ENCODE measurements around the gene NCL. TPM values are rescaled to one million over a fixed set of nuclear protein-coding genes. Genes with fewer than 3 reads are reported as not detected.

NCL gene
- total RNA-seq, 1 donor from 2014 or later, result 354 TPM

- Histone ChIP-seq H3K4me2 (no peak overlapping the region), H4K20me1 (ENCODE audit: low read depth) (peaks cover 87% of the 10 kb centered on the region), H3K27me3 (no peaks in the 10 kb centered on the region), H3K9ac (no peak overlapping the region), H3F3A (ENCODE audit: low read depth) (peaks cover 97% of the 10 kb centered on the region), H3K4me3 (no peak overlapping the region), H3K36me3 (peaks cover 60% of the 10 kb centered on the region), H3K27ac (no peak overlapping the region), H3K4me1 (peaks cover 9% of the 10 kb centered on the region), H3K79me2 (ENCODE audit: low read depth) (peaks cover 59% of the 10 kb centered on the region), H2AFZ (replicated peaks) (no peak overlapping the region), H3K9me3 (ENCODE audit: low read depth) (no peaks in the 10 kb centered on the region)
- Mint-ChIP-seq H3K27ac (no peak overlapping the region), H3K36me3 (peaks cover 61% of the 10 kb centered on the region), H3K9me3 (no peaks in the 10 kb centered on the region), H3K4me1 (peaks cover 32% of the 10 kb centered on the region), H3K27me3 (ENCODE audit: insufficient read depth, low read depth) (peaks cover 7% of the 10 kb centered on the region), H3K4me3 (no peak overlapping the region)
- no peak for TF ChIP-seq CTCF (IDR thresholded peaks at IDR 0.05)
- TF ChIP-seq EZH2phosphoT487 (IDR thresholded peaks at IDR 0.05), result no peak
- DNase-seq (ENCODE audit: low spot score), result no peak
Measured at GRCh38 chr2:231457101-231457500, 7.2 kb downstream of the NCL start.

- peaks cover 9% of the 10 kb centered on the region for H3K27me3 Mint-ChIP-seq (ENCODE audit: insufficient read depth, low read depth)
- H3K4me2 ChIP-seq, result no peak overlapping the region
- H3K4me3 Mint-ChIP-seq, result no peak overlapping the region
- H2AFZ ChIP-seq (replicated peaks), result no peak overlapping the region
- no peak overlapping the region for H3K4me3 ChIP-seq
- H3K9ac ChIP-seq, result no peak overlapping the region
- no peaks in the 10 kb centered on the region for H3K9me3 Mint-ChIP-seq
- DNase-seq (ENCODE audit: low spot score), result no peak
- peaks cover 81% of the 10 kb centered on the region for H4K20me1 ChIP-seq (ENCODE audit: low read depth)
- H3K4me1 ChIP-seq, result peaks cover 8% of the 10 kb centered on the region
- no peak overlapping the region for H3K27ac Mint-ChIP-seq
- no peaks in the 10 kb centered on the region for H3K27me3 ChIP-seq
- H3K27ac ChIP-seq, result no peak overlapping the region
- H3K9me3 ChIP-seq (ENCODE audit: low read depth), result no peaks in the 10 kb centered on the region
- peaks cover 98% of the 10 kb centered on the region for H3F3A ChIP-seq (ENCODE audit: low read depth)
- peaks cover 54% of the 10 kb centered on the region for H3K36me3 ChIP-seq
- peaks cover 32% of the 10 kb centered on the region for H3K4me1 Mint-ChIP-seq
- peaks cover 53% of the 10 kb centered on the region for H3K79me2 ChIP-seq (ENCODE audit: low read depth)
- peaks cover 61% of the 10 kb centered on the region for H3K36me3 Mint-ChIP-seq
- TF ChIP-seq EZH2phosphoT487 (IDR thresholded peaks at IDR 0.05), result no peak
- TF ChIP-seq CTCF (IDR thresholded peaks at IDR 0.05), result no peak
- TF ChIP-seq EZH2 (IDR thresholded peaks at IDR 0.05), result no peak
Measured at GRCh38 chr2:231456295-231457004, 7.8 kb downstream of the NCL start.

- H3K27me3 ChIP-seq, result no peaks in the 10 kb centered on the region
- peaks cover 75% of the 10 kb centered on the region for H4K20me1 ChIP-seq (ENCODE audit: low read depth)
- Mint-ChIP-seq H3K27me3 (ENCODE audit: insufficient read depth, low read depth) (peaks cover 9% of the 10 kb centered on the region), H3K4me1 (peaks cover 31% of the 10 kb centered on the region), H3K9me3 (no peaks in the 10 kb centered on the region), H3K4me3 (no peak overlapping the region), H3K27ac (no peak overlapping the region), H3K36me3 (peaks cover 59% of the 10 kb centered on the region)
- no peak overlapping the region for H2AFZ ChIP-seq (replicated peaks)
- TF ChIP-seq EZH2 (IDR thresholded peaks at IDR 0.05) (no peak), CTCF (IDR thresholded peaks at IDR 0.05) (no peak), EZH2phosphoT487 (IDR thresholded peaks at IDR 0.05) (no peak)
- H3K79me2 ChIP-seq (ENCODE audit: low read depth), result peaks cover 47% of the 10 kb centered on the region
- peaks cover 8% of the 10 kb centered on the region for H3K4me1 ChIP-seq
- H3K9me3 ChIP-seq (ENCODE audit: low read depth), result no peaks in the 10 kb centered on the region
- peak overlapping the region; percentile 16 for H3K27ac ChIP-seq
- no peak overlapping the region for H3K9ac ChIP-seq
- peaks cover 54% of the 10 kb centered on the region for H3K36me3 ChIP-seq
- no peak overlapping the region for H3K4me2 ChIP-seq
- no peak overlapping the region for H3K4me3 ChIP-seq
- H3F3A ChIP-seq (ENCODE audit: low read depth), result peaks cover 95% of the 10 kb centered on the region
- DNase-seq (ENCODE audit: low spot score), result no peak
Measured at GRCh38 chr2:231455890-231456289, 8.4 kb downstream of the NCL start.

Measured in neural progenitor cell (in vitro differentiated cells).